Prostate gland (tissue), 2 donors: ENCODE data around the gene MPPED2.

Source experiments
- CTCF ChIP-seq, 4 experiments: fragments of 200-600 bp in 2 of 4; fragments of 450-650 bp in 2 of 4; sonication (generic) in 2 of 4; IDR thresholded peaks; 1 replicate in 3 of 4; 2 replicates in 1 of 4; pipeline ENCODE4 v1.5.1; 2016 to 2019; ENCODE audit warnings: antibody characterized with exemption in 4 of 4, mild to moderate bottlenecking in 2 of 4, moderate library complexity in 2 of 4
- POLR2A ChIP-seq: fragments of 450-650 bp; IDR thresholded peaks from one replicate; pipeline ENCODE4 v1.6.1; 2016; ENCODE audit warnings: antibody characterized with exemption, mild to moderate bottlenecking

DNA sequence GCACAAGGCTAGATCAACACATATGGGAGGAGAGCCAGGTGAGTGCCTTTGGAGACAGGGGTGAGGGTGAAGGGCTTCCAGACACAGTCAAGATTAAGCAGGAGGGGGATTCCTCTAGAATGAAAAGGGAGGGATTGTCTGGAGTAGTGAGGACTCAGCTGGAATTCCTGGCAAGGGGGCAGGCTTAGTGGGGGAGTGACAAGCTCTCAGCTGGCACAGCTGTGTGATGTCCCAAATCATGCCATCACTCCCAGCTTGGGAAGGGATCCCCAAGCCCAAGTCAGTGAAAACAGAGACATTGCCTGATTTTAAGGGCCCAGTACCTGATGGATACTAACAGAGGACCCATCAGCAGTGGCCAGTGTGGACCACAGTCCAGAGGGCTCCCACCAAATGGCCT lies 119.0 kb downstream of the MPPED2 start:
- no peak for TF ChIP-seq POLR2A
- TF ChIP-seq CTCF (IDR thresholded peaks at IDR 0.05) = no peak
